ENCODE results near the gene ASCL5. TPM values are rescaled to one million over a fixed set of nuclear protein-coding genes. Genes with fewer than 3 reads are reported as not detected.

ASCL5 gene
- total and polyA plus RNA-seq, 9 of the 15 experiments (the other 6 are each of a cell fraction or from before 2014, with no cell fraction given): 0.09 TPM; not detected in 8

GRCh38 chr1:201170533-201171062, 43.6 kb upstream of the ASCL5 start (continued):
- TF ChIP-seq JUN (IDR thresholded peaks at IDR 0.05; ENCODE audit: borderline replicate concordance, low read depth, low read length) (no peak; the same call in 1 of the 2 replicates), JUN (CRISPR knock-in tag; IDR thresholded peaks at IDR 0.05; ENCODE audit: borderline replicate concordance) (no peak), RERE (CRISPR knock-in tag; IDR thresholded peaks at IDR 0.05; ENCODE audit: borderline replicate concordance) (no peak), NR4A1 (CRISPR knock-in tag; IDR thresholded peaks at IDR 0.05) (no peak), NR4A1 (tag; IDR thresholded peaks at IDR 0.05) (no peak), TFAP4 (CRISPR knock-in tag; IDR thresholded peaks at IDR 0.05; ENCODE audit: borderline replicate concordance) (peak; percentile 78), SMARCB1 (IDR thresholded peaks at IDR 0.05; ENCODE audit: insufficient read length, low read depth) (no peak), TBP (optimal IDR thresholded peaks at IDR 0.05; ENCODE audit: low read depth, low read length) (peak; percentile 54), GTF2F1 (IDR thresholded peaks at IDR 0.05; ENCODE audit: low read depth, low read length) (no peak), POLR3G (IDR thresholded peaks at IDR 0.05; ENCODE audit: extremely low read depth, insufficient read length, insufficient replicate concordance) (no peak), TAF15 (IDR thresholded peaks at IDR 0.05; ENCODE audit: low read depth, low read length) (no peak), GABPB1 (CRISPR knock-in tag; IDR thresholded peaks at IDR 0.05) (peak; percentile 20; the same call in 1 of the 2 replicates), BCL6 (CRISPR knock-in tag; IDR thresholded peaks at IDR 0.05) (no peak), CGGBP1 (CRISPR knock-in tag; IDR thresholded peaks at IDR 0.05) (no peak), MEIS2 (IDR thresholded peaks at IDR 0.05; ENCODE audit: partially characterized antibody) (peak; percentile 92), ZNF280A (IDR thresholded peaks at IDR 0.05; ENCODE audit: low read depth, partially characterized antibody) (no peak), HDAC6 (IDR thresholded peaks at IDR 0.05; ENCODE audit: low read depth, low read length) (no peak), HOXB6 (CRISPR knock-in tag; IDR thresholded peaks at IDR 0.05; ENCODE audit: borderline replicate concordance) (no peak), NKRF (IDR thresholded peaks at IDR 0.05; ENCODE audit: borderline replicate concordance) (no peak)

All from K562 (cell line).